HG03045 (cell line): ENCODE results near the gene TAF4B.
"Not testable (repeated sequence)": the region's sequence is repeated elsewhere in the genome, so short reads cannot be mapped to it uniquely, and the experiment has no call there.

Source experiments
- ATAC-seq: cut with Tn5 transposase; IDR thresholded peaks from one replicate; pipeline ENCODE4 v1.9.1; 2021; ENCODE audit warnings: mild to moderate bottlenecking, moderate library complexity; ENCODE audit not compliant: unreplicated experiment

TAF4B gene

DNA sequence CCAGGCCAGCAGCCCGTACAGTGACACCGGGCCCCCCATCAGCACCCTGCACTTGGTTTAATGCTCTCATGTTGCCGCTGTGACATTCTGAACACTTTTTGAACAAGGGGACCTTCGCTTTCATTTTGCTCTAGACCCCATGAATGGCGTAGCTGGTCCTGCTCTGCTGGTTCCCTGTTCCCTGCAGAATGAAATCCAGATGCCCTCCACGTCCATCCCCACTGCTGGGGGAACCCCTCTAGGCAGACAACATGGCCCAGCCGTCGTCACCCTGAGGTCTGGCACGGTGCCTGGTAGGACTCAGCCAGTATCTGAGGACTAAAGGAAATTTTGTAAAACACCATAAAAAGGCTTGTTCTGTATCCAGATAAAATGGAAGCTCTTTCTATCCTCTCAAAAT, 193.5 kb downstream of the TAF4B start:
- no peak for ATAC-seq

DNA sequence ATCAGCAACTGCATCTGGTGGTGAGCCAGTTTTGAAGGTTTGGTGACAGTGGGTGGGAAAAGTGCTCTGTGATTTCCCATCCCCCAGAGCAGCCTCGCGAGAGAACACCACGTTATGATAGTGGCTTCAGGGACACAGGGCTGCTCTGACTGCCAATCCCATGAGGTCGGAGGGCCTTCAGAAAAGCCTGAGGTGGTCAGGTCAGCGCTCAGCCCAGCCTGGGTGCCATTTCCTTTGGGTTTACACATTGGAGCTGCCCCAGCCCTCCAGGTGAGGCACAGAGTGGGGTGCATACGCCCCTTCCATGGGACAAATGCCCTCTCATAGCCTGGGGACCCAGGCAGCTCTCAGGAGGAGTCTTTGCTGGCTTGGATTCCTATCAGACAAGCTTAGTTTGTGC, 195.3 kb downstream of the TAF4B start:
- ATAC-seq: no peak

DNA sequence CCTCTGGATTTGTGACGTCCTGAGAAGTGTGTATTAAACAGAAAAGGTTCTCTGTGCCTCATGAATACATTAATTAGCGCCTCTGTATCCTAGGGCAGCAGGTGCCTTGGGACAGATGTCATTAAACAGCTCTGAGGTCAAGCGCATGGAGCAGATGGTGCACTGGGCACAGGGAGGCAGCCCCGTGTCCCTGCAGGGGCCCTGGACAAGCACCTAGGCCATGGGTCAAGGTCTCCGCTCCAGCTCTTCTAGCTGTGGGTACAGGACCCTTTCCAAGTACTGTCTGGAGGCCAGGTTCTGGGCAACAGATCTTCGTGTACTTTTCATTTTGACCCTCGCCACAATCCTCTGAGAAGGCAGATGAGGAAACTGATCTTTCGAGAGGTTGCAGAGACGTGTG, 195.7 kb downstream of the TAF4B start:
- no peak for ATAC-seq

DNA sequence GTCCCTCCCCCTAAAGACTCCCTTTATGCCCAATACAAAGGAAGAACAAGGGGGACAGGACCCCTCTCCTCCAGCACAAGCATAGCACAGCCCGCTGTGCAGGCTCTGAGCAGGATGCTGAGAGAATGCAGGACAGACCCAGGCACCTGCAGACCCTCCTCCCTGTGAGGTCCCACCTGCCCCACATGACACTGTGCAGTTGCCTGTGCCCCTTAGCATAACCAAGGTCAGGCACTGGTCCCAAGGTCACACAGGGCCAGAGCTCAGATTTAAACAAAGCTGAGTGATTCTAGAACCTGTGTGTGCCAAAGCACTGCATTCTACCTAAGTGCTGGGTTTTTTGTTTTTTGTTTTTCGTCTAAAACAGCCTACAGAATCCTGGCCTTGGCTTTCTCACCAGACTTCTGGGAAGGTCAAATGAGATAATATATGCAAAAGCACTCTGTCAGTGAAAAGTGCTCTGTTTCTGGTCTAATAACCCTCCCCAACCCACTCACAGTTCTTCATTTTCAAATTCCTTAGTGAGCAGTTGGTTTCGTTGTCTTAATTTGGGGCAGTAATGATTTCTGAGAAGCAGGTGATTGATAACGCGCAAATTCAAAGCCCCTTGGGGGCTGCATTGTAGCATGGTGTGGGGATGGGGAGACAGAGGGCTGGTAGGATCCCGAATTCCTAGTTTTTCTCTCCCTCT, 196.4 kb downstream of the TAF4B start:
- peak; percentile 80 for ATAC-seq

DNA sequence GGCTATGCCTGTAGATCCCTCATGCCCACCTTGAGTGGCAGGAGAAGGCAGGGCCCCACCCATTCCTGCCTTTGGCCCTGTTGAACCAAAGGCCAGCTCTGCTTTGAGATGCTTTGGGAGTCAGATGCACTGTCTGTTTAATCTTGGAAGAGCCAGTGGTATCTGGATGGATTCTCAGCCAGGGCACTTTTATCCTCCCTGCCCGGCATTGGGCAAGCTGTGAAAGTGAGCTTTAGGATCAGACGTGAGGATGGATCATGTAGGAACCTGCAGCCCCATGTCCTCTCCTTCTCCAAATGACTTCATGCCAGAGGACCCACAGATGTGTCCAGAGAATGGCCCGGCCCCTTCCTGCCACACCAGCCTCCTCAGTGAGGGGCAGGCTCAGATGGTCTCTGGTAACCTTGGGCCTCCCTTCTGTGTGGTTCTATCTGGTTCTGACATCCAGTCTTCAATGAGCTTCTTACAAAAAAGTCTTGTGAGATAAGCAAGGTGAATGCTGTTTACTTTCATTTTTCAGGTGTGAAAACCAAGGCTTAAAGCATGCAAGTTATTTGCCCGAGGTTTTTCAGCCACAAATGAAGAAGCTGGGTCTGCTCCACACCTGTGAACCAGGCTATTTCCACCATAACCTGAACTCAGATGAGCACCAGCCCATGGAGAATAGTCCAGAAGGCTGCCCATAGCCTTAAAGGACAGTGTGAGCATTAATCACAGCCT, 198.3 kb downstream of the TAF4B start:
- no peak for ATAC-seq

DNA sequence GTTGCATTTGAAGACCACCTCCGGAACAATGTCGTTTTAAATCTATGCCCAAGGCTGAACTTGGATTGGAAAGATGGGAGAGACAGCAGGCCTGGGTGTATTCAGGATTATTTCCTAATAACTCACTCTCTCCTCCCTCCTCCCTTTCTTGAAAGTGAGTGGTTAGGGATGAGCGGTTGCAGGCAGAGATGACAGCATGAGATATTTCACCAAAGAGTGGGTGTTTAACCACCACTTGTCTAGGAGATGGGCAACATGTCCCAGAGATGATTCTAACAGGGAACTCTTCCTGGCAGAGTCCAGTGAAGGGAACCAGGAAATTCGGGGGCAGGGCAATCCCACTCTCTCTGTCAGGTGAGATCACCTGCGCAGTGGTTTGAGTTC, 198.9 kb downstream of the TAF4B start:
- ATAC-seq: no peak

DNA sequence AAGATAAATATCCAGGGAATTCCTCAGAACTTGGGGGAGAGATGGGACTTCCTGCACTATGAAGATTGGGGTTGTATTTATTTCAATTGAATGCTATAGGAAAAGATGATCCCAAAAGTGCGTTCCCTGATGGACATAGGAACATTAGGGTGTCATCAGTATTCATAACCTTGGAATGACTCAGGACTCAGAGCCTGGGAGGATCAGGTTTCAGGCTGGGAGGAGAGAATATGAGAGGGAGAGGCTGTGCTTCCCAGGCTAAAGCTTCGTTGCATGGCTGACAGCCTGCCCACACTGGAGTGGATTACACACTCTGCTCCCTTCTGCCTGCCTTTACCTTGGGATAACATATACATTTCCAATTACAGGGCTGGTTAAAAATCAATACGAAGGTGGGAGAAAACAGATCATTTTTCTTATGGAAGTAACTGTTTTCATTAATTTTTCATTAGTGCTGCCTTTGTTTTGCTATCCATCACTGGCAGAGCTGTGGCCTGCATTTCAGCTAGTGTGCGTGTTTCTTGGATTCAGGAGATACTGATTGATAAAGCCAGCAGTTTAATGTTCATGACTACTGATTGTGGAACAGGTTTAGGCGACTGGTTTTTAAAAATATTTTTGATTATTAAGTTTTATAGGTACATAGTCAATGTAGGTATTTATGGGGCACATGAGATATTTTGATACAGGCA, 203.4 kb downstream of the TAF4B start:
- ATAC-seq: no peak

DNA sequence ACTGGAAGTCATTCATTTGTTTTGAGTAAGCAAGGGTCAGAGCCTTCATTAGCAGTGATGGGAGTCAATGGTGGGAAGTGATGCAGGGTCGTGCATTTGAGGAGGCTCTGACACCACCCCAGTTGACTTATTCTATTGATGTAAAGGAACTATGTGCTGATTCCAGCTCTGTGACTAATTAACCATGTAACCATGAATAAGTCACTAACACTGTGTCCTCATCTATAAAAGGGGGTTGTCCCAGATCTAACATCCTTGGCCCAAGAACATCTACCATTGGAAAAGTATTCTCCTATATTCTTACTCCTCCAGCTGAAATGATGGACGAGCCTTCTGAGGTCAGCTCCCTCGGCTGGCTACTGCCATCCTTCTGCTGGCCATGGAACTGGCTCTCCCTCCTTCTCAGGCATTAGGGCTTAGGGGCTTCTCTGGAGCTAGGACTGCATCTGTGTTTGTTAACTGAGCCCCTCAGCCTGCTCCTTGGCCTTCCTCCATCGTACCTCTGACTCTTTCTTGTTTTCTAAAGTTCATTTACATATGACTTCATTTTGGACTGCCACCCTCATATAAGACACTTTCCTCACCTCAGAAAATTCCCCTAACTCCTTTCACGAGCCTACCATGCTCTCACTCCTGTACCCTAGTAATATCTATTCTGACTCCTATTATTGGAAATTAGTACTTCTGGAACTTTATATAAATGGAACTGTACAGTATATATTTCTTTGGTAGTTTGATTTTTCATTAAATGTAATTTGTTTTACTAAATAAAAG, 206.6 kb downstream of the TAF4B start:
- ATAC-seq: peak; percentile 66

DNA sequence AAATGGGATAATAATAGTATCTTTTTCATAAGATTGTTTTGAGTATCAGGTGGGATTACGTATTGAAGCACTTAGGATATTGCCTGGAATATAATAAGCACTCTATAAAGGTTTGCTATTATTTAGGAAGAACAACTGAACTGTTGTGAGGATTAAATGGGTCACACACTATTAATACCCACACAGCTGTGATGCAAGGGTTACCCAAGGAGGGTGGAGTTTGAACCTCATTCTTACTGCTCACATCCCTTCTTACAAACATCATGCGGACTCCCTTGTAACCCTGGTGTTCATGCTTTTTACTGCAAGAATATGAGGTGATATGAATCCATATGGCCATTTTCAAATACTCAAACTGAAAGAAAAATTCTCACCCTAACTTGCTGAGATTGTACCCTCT, 208.6 kb downstream of the TAF4B start:
- ATAC-seq: no peak

DNA sequence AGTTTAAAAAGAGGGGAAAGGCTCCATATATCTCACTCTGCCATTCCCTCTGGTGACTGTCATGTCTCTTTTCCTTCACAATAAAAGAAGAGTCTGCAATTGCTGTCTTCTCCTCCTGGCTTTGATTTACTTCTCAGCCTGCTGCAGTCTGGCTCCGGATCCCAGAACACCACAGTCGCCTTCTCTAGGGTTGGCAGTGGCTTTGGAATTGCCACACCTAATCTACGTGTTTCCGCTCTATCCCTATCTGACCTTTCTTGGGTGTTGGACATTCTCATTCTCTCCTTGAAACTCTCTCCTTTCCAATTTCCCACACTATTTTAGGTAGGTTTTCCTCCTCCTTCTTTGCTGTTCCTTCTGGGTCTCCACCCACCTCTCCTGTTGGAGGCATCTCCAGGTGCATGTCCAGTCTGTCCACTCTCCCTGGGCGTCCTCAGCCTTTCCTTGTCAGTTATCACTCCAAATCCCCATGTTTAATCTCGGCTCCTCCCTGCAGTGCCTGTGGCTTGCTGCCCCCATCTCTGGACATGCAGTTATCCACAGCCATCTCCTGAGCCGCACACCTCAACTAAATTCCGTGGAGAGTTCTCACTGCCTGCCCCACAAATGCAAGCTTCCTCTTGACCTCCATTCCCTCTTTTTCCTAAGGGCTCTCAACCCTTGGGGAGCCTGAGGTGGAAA, 209.3 kb downstream of the TAF4B start:
- ATAC-seq: no peak

DNA sequence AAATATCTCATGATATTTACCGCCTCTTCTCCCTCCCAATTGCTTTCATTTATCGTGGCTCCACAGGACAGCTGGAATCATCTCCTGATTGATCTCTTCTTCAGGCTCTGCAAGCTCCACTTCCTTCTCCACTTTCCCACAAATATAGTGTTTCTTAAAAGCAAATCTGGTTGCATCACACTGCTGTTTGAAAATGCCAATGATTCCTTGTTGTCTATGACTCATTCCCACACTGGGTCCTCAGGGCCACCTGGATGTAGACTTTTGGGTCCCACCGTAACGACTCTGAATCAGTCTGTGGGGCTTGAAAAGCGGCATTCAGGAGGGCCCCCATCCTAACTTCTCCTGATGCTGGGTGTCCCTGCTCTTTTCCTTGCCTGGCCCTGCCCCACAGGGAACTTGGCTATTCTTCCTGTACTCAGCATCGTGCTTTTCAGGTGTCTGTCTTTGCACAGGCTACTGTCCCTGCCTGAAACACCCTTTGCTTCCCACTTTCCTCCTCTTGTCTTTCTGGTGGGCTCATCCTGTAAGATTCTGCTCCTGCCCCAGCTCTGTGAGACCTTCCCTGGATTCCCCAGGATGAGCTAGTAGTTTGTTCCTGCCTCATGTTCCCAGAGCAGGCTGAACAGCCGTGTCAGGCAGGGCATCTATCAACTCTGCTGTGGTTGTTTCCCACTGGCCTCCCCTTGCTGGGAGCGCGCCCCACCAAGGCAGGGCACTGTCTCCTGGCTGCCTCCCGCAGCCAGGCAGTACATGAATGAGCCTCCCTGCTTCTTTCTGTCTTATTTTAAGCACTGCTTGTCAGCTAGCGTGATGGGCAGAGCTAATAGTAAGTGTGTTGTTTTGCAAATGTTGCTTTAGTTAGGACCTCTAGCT, 210.2 kb downstream of the TAF4B start:
- ATAC-seq: no peak

DNA sequence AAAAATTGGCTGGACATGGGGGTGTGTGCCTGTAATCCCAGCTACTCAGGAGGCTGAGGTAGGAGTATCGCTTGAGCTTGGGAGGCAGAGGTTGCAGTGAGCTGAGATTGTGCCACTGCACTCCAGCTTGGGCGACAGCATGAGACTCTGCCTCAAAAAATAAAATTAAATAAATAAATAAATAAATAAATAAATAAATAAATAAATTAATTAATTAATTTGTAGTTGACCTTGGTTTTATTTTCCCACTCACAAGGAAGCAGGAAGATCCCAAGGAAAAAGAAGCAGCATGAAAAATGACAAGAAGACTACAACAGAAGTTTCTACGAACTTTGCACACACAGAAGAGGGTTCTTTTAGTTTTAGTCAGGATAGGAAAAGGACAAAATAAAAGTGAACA, 211.4 kb downstream of the TAF4B start:
- ATAC-seq: not testable (repeated sequence)

DNA sequence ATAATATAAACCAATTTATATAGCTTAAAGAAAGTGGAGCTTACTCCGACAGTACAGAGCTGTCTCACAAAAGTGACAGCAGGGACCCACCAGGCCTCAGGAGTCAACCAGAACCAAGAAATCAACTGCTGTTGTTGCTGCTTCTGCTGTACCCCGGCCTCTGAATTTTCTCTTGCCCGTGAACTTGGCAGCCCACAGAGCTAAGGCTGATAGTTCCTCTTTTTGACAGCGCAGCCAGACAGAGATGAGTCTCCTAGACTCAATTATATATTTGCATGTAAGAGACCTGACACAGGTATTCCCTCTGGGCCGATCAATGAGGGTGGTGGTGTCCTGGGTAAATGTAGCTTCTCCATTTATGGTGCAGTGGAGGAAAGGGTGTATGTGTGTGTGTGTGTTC, 212.7 kb downstream of the TAF4B start:
- peak; percentile 90 for ATAC-seq

DNA sequence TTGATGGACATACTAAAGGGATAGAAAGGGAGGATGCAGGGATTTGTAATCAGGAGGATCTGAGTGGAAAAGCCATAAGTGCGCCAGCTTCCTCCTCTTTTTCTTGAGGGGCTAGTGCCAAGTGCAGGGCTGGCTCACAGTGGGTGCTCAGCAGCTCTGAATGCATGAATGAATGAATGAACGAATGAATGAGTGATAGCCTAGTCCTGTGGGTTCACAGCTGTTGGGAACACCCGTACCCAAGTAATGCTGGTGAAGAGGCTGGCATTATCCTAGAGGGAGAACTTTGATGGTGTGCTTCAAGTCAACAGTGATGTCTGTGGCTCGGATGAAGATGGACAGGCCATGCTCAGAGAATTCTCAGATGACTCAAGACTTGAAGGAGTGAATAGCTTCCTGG, 213.3 kb downstream of the TAF4B start:
- no peak for ATAC-seq

DNA sequence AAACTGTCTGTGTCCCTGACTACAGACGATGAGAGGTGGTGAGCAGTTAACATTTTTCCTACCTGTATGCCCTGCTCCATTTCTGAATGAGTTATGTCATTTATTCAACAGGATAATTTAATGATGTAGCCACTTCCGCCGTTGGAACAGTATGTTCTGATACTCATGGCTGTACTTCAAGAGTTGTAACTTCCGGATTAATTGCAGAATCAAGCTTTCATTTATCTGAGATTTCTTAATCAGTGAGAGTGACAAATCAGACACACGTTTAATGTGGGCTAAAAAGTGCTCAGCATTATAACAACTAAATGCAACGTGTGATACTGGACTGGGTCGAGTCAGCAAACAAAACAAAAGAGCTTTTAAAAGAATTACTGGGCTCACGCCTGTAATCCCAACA, 214.4 kb downstream of the TAF4B start:
- no peak for ATAC-seq
